Panc1 (cell line): ENCODE results near the gene EEF1AKMT3.

Experiments used
- POLR2AphosphoS5 ChIP-seq: IDR thresholded peaks from 2 replicates; pipeline ENCODE4 v1.6.1; 2012; ENCODE audit warnings: mild to moderate bottlenecking, low read depth, low read length, moderate library complexity
- TF ChIP-seq, protein P1 (sequence below): fragments of 450-650 bp; IDR thresholded peaks from 2 replicates; pipeline ENCODE4 v1.5.1; 2017; ENCODE audit warnings: mild to moderate bottlenecking

DNA sequence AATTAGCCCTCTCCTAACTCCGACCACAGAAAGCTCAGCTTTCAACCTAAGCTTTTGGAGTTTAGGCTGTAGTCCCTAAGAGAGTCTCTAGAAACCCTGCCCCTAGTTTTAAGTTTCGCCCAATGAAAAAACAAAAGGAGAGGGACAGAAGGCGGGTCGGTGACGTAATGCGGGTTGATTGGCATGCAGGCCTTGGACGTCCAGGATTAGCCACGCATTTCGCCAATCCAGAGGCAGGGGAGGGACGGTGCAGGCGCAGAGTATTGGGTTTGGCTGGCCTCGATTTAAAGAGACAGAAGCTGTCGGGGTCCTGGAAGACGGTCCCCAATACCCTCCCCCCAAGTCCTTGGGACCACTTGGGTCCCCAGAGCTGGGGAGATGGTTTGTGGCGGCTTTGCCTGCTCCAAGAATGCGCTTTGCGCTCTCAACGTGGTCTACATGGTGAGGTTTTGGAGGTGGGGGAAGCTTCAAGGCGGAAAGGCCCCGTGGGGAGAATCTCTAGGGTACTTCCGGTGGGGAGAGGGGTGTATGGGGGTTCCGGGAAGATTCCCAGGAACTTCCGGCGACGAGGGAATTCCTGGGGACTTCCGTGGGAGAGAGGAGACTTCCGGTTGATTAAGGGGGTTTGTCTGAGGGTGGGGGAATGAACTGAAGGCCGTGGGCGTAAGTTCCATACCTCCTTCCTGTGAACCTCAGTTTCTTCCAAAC, 27.5 kb upstream of the EEF1AKMT3 start, which contains the start of gene TSPAN31:
- TF ChIP-seq, protein P1, sequence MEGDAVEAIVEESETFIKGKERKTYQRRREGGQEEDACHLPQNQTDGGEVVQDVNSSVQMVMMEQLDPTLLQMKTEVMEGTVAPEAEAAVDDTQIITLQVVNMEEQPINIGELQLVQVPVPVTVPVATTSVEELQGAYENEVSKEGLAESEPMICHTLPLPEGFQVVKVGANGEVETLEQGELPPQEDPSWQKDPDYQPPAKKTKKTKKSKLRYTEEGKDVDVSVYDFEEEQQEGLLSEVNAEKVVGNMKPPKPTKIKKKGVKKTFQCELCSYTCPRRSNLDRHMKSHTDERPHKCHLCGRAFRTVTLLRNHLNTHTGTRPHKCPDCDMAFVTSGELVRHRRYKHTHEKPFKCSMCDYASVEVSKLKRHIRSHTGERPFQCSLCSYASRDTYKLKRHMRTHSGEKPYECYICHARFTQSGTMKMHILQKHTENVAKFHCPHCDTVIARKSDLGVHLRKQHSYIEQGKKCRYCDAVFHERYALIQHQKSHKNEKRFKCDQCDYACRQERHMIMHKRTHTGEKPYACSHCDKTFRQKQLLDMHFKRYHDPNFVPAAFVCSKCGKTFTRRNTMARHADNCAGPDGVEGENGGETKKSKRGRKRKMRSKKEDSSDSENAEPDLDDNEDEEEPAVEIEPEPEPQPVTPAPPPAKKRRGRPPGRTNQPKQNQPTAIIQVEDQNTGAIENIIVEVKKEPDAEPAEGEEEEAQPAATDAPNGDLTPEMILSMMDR: no peak
- TF ChIP-seq POLR2AphosphoS5: no peak; the same call in none of the 2 replicates
